Lung (tissue), 12 donors: ENCODE data around the gene RGL1. TPM values are rescaled to one million over a fixed set of nuclear protein-coding genes. Genes with fewer than 3 reads are reported as not detected.

Source experiments
- ATAC-seq: fragments of 200-7000 bp; cut with Tn5 transposase; one replicate; pipeline ENCODE4 v1.9.1; 2020; ENCODE audit warnings: moderate number of reproducible peaks; ENCODE audit not compliant: insufficient read depth, low FRiP score
- DNase-seq, 3 donors: peaks; one replicate each; pipeline ENCODE4 v3.0.0-alpha.2; 2013 to 2017
- H3K27ac ChIP-seq, 2 donors: one replicate each; pipeline ENCODE4 v1.5.1; 2013; ENCODE audit warnings: mild to moderate bottlenecking in 2 of 2, moderate library complexity in 2 of 2, control low read depth in 1 of 2, inconsistent platforms in 1 of 2, low read depth in 1 of 2, low read length in 1 of 2
- H3K27me3 ChIP-seq, 3 donors: one replicate each; pipeline ENCODE4 v1.5.1; 2013; ENCODE audit warnings: low read length in 2 of 3; ENCODE audit not compliant: control insufficient read depth in 3 of 3, insufficient read depth in 3 of 3
- H3K36me3 ChIP-seq, 4 donors: one replicate each; pipeline ENCODE4 v1.5.1; 2013; ENCODE audit warnings: low read length in 4 of 4, mild to moderate bottlenecking in 1 of 4, moderate library complexity in 1 of 4; ENCODE audit not compliant: control insufficient read depth in 4 of 4, insufficient read depth in 4 of 4
- H3K4me1 ChIP-seq, 5 donors: one replicate each; pipeline ENCODE4 v1.5.1; 2013; ENCODE audit warnings: low read length in 5 of 5, mild to moderate bottlenecking in 2 of 5, moderate library complexity in 1 of 5; ENCODE audit not compliant: control insufficient read depth in 5 of 5, insufficient read depth in 5 of 5
- H3K4me3 ChIP-seq: one replicate; pipeline ENCODE4 v1.5.1; 2013; ENCODE audit warnings: mild to moderate bottlenecking, control low read depth, moderate library complexity
- H3K9ac ChIP-seq, 2 donors: one replicate each; pipeline ENCODE4 v1.5.1; 2013; ENCODE audit warnings: low read length in 2 of 2, control low read depth in 1 of 2; ENCODE audit not compliant: insufficient read depth in 1 of 2
- H3K9me3 ChIP-seq, 4 donors: one replicate each; pipeline ENCODE4 v1.5.1; 2013; ENCODE audit warnings: low read length in 3 of 4, mild to moderate bottlenecking in 1 of 4, moderate library complexity in 1 of 4; ENCODE audit not compliant: control insufficient read depth in 4 of 4, insufficient read depth in 3 of 4
- CTCF ChIP-seq: IDR thresholded peaks from 2 replicates; pipeline ENCODE4 v1.5.1; 2012; ENCODE audit warnings: mild to moderate bottlenecking; ENCODE audit errors: control extremely low read depth, extremely low read depth
- WGBS, 2 donors: extraction: QIAGEN DNeasy Blood & Tissue Kit; methylation state at CpG; one replicate each; pipeline ENCODE4 v1.1.7; 2013; 5-methylcytosine and 5-hydroxymethylcytosine counted together
- polyA plus RNA-seq, 2 donors: library from polyadenylated mRNA; stranded (reverse); fragments of 200-250 nt; gene quantifications; one replicate each; pipeline ENCODE4 v1.2.1, GENCODE V29; 2013
- total RNA-seq, 2 donors: library from RNA; depleted of rRNA in 1 of 2; stranded (reverse); fragments of >200 nt in 1 of 2; gene quantifications; one replicate each; pipeline ENCODE4 v1.2.1, GENCODE V29; 2014 to 2021
- donor health status: control.
- donor health status: control.
- donor health status: Bipolar disorder and iron deficiency.
- donor health status: healthy.
- donor health status: DM: yes; HTN: yes; CAD: no.

Gene RGL1
- total and polyA plus RNA-seq, 4 donors: 9.6 to 49.4 (median 35.2) TPM

- ATAC-seq (no peak), DNase-seq (peak in 1 of 3 donors; percentile 16)
- peaks cover 0 to 15% (median 5%) of the 10 kb centered on the region in 4 donors for H3K36me3 ChIP-seq
- peaks cover 13 to 44% (median 38%) of the 10 kb centered on the region in 5 donors for H3K4me1 ChIP-seq
- no peaks in the 10 kb centered on the region for H3K27me3 ChIP-seq
- H3K9me3 ChIP-seq: no peaks in the 10 kb centered on the region
- H3K4me3 ChIP-seq: no peak overlapping the region
- WGBS, 2 donors: 6 to 43% methylated on average over 1 of the region's 1 CpG
- no peak overlapping the region for H3K9ac ChIP-seq
- no peak for TF ChIP-seq CTCF
- no peak overlapping the region for H3K27ac ChIP-seq
These were observed 75.0 kb downstream of the RGL1 start for GRCh38 chr1:183879966-183880365.

- peak in 1 of 3 donors; percentile 16 for DNase-seq
- 77 to 82% methylated on average over 6 of the region's 6 CpGs for WGBS, 2 donors
- peak overlapping the region; percentile 22 to 57 for H3K27ac ChIP-seq
- H3K36me3 ChIP-seq: peaks cover 0 to 23% (median 9%) of the 10 kb centered on the region in 4 donors
- peaks cover 13 to 44% (median 38%) of the 10 kb centered on the region in 5 donors for H3K4me1 ChIP-seq
- H3K4me3 ChIP-seq: no peak overlapping the region
- H3K9me3 ChIP-seq: no peaks in the 10 kb centered on the region
- H3K9ac ChIP-seq: no peak overlapping the region
- H3K27me3 ChIP-seq: no peaks in the 10 kb centered on the region
- no peak for ATAC-seq
- no peak for TF ChIP-seq CTCF
These were observed 75.8 kb downstream of the RGL1 start for GRCh38 chr1:183880531-183881243.

- Histone ChIP-seq H3K36me3 (peaks cover 0 to 23% (median 10%) of the 10 kb centered on the region in 4 donors), H3K9me3 (no peaks in the 10 kb centered on the region), H3K27ac (peak overlapping the region; percentile 24 to 57), H3K9ac (peak overlapping the region in 1 of 2 donors; percentile 62), H3K4me3 (no peak overlapping the region), H3K4me1 (peaks cover 10 to 35% (median 32%) of the 10 kb centered on the region in 5 donors), H3K27me3 (no peaks in the 10 kb centered on the region)
- WGBS, 2 donors: 35 to 38% methylated on average over 4 of the region's 4 CpGs
- DNase-seq: peak; percentile 94 to 96 (median 95)
- peak; percentile 36 for ATAC-seq
- no peak for TF ChIP-seq CTCF
These were observed 76.6 kb downstream of the RGL1 start for GRCh38 chr1:183881387-183882131.
